Measurements from ENCODE around the gene FARP1. TPM values are rescaled to one million over a fixed set of nuclear protein-coding genes. Genes with fewer than 3 reads are reported as not detected.

Gene FARP1
- total and polyA plus RNA-seq, 2 of the 8 experiments (the other 6 are each of a cell fraction or from before 2014, with no cell fraction given) = 24.7 to 104 TPM

- H3K27me3 ChIP-seq (replicated peaks in 1 of 4; ENCODE audit: control insufficient read depth in 3 of 4, extremely low read depth in 1 of 4, insufficient read depth in 3 of 4, low read length in 3 of 4) = no peaks in the 10 kb centered on the region
- no peak overlapping the region for H2BK12ac ChIP-seq (ENCODE audit: low read depth, low read length)
- no peak overlapping the region for H3K27ac ChIP-seq (ENCODE audit: low read depth, low read length)
- no peak overlapping the region for H3K18ac ChIP-seq (ENCODE audit: extremely low read depth, low read length)
- peaks cover 0 to 2% (median 0%) of the 10 kb centered on the region in 4 experiments; a peak in 1 of 8 replicates for H3K36me3 ChIP-seq (ENCODE audit: control insufficient read depth in 2 of 4, insufficient read depth in 4 of 4, low read length in 3 of 4)
- H2BK20ac ChIP-seq (ENCODE audit: low read length) = no peak overlapping the region
- H3K4me3 ChIP-seq (ENCODE audit: extremely low read depth in 1 of 4, insufficient read depth in 2 of 4, low read depth in 3 of 4, low read length in 4 of 4) = no peak overlapping the region
- no peaks in the 10 kb centered on the region for H3K9me3 ChIP-seq (ENCODE audit: insufficient read depth in 2 of 2, low read depth in 1 of 2, low read length in 1 of 2)
- FAIRE-seq (no peak), DNase-seq (ENCODE audit: low read depth in 1 of 2, low spot score in 2 of 2) (no peak)
- H3K79me1 ChIP-seq (ENCODE audit: low read depth, low read length) = no peaks in the 10 kb centered on the region
- no peak overlapping the region for H4K5ac ChIP-seq (ENCODE audit: insufficient read length, low read depth, low read length)
- H3K4ac ChIP-seq (replicated peaks; ENCODE audit: insufficient read length, low read depth, low read length) = no peak overlapping the region
- peaks cover 0 to 3% (median 1%) of the 10 kb centered on the region in 4 experiments; a peak in 2 of 7 replicates for H3K4me1 ChIP-seq (replicated peaks in 1 of 4; ENCODE audit: control insufficient read depth in 3 of 4, insufficient read depth in 4 of 4, low read length in 3 of 4)
- no peaks in the 10 kb centered on the region for H3K79me2 ChIP-seq (ENCODE audit: control insufficient read depth in 1 of 2, insufficient read depth in 2 of 2, low read length in 2 of 2)
- no peak overlapping the region for H2AK5ac ChIP-seq (ENCODE audit: low read depth, low read length)
- no peaks in the 10 kb centered on the region for H4K20me1 ChIP-seq (replicated peaks in 1 of 2; ENCODE audit: control insufficient read depth in 1 of 2, insufficient read depth in 2 of 2, low read length in 2 of 2)
- no peak overlapping the region for H2BK15ac ChIP-seq (ENCODE audit: low read length)
- no peak overlapping the region for H3K4me2 ChIP-seq (ENCODE audit: insufficient read depth in 1 of 2, low read depth in 2 of 2, low read length in 2 of 2)
- no peak overlapping the region for H3K14ac ChIP-seq (ENCODE audit: insufficient read length)
- no peaks in the 10 kb centered on the region; the same call in 1 of the 2 replicates for H3K23me2 ChIP-seq (ENCODE audit: low read depth, low read length)
- no peak overlapping the region for H3K23ac ChIP-seq (ENCODE audit: insufficient read length)
- H4K91ac ChIP-seq (replicated peaks; ENCODE audit: insufficient read length, low read length) = no peak overlapping the region
- 93% methylated on average over 13 of the region's 13 CpGs; no CpG with 5 or more reads in 1 of the 2 experiments for WGBS, 2 experiments (ENCODE audit: extremely low coverage in 1 of 2, insufficient coverage in 1 of 2, insufficient read length in 1 of 2, insufficient replicate concordance in 2 of 2, low coverage in 1 of 2, low lambda C conversion rate in 2 of 2, missing lambda C conversion rate in 1 of 2)
- POLR2A ChIA-PET (ENCODE audit: partially characterized antibody) = no interaction called here
- no peak overlapping the region for H2BK120ac ChIP-seq (replicated peaks; ENCODE audit: low read depth, low read length)
- no peak overlapping the region for H3K56ac ChIP-seq (replicated peaks; ENCODE audit: insufficient read length, low read depth, low read length)
- CTCF ChIA-PET (ENCODE audit: partially characterized antibody) = interaction anchor here (0.6 kb wide), 1 partner anchor 25 kb away, joined by 3 read pairs; no protein-coding TSS in a partner anchor
- no peak overlapping the region for H4K8ac ChIP-seq (ENCODE audit: extremely low read depth, insufficient read depth, low read length)
- H2BK5ac ChIP-seq (ENCODE audit: low read depth, low read length) = no peak overlapping the region
- H2AFZ ChIP-seq (ENCODE audit: low read length) = no peak overlapping the region
- no peak overlapping the region for H3K9ac ChIP-seq (replicated peaks in 1 of 4; ENCODE audit: extremely low read depth in 1 of 4, low read depth in 3 of 4, low read length in 3 of 4)
- TF ChIP-seq CEBPB (IDR thresholded peaks at IDR 0.05; ENCODE audit: low read depth, low read length) (no peak), CTCF (IDR thresholded peaks at IDR 0.05; ENCODE audit: control extremely low read depth in 1 of 3, insufficient read depth in 1 of 3, low read depth in 1 of 3, low read length in 3 of 3) (no peak), SUZ12 (IDR thresholded peaks at IDR 0.05; ENCODE audit: low read length) (no peak), JUND (IDR thresholded peaks at IDR 0.05; ENCODE audit: low read length) (no peak), ATF3 (IDR thresholded peaks at IDR 0.05; ENCODE audit: insufficient read depth, low read depth, low read length) (no peak), NRF1 (IDR thresholded peaks at IDR 0.05; ENCODE audit: low read depth, low read length) (no peak), GABPA (IDR thresholded peaks at IDR 0.05; ENCODE audit: borderline replicate concordance, insufficient read depth, low read length) (no peak)
- TF ChIP-seq, protein P1, sequence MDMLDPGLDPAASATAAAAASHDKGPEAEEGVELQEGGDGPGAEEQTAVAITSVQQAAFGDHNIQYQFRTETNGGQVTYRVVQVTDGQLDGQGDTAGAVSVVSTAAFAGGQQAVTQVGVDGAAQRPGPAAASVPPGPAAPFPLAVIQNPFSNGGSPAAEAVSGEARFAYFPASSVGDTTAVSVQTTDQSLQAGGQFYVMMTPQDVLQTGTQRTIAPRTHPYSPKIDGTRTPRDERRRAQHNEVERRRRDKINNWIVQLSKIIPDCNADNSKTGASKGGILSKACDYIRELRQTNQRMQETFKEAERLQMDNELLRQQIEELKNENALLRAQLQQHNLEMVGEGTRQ (IDR thresholded peaks at IDR 0.05; ENCODE audit: low read length) = no peak
Measured at GRCh38 chr13:98377635-98378378, 234.9 kb downstream of the FARP1 start.

Data from H1 (cell line).